Body of pancreas (tissue), 4 donors: ENCODE data around the gene HERC5. TPM values are rescaled to one million over a fixed set of nuclear protein-coding genes. Genes with fewer than 3 reads are reported as not detected.

Experiments used
- ATAC-seq: fragments of 150-250 bp; one replicate; pipeline ENCODE4 v1.9.1; 2016
- DNase-seq, 4 donors: peaks; one replicate each; pipeline ENCODE4 v3.0.0-alpha.2; 2019
- H3K27ac ChIP-seq, 4 donors: fragments of 200-600 bp; sonication (generic); 1 replicate in 3 of 4; 2 replicates in 1 of 4; pipeline versions ENCODE4 v1.5.1 to v1.6.1; 2016 to 2019; ENCODE audit warnings: mild to moderate bottlenecking in 1 of 4, mixed read lengths in 1 of 4, moderate library complexity in 1 of 4
- H3K27me3 ChIP-seq, 2 donors: fragments of 200-600 bp; sonication (generic); one replicate each; pipeline ENCODE4 v1.6.0; 2016; ENCODE audit warnings: mild to moderate bottlenecking in 1 of 2
- H3K36me3 ChIP-seq, 2 donors: fragments of 200-600 bp; sonication (generic); replicated peaks in 1 of 2; 2 replicates each; pipeline ENCODE4 v1.5.1; 2016; ENCODE audit warnings: low read depth in 2 of 2; ENCODE audit not compliant: insufficient read depth in 1 of 2
- H3K4me1 ChIP-seq: fragments of 200-600 bp; sonication (generic); one replicate; pipeline ENCODE4 v1.6.0; 2016
- H3K4me3 ChIP-seq, 2 donors: fragments of 200-600 bp; sonication (generic); 1 replicate in 1 of 2; 2 replicates in 1 of 2; pipeline ENCODE4 v1.5.1; 2016 to 2019
- H3K9me3 ChIP-seq, 3 donors: fragments of 200-600 bp; sonication (generic); 1 replicate in 2 of 3; 2 replicates in 1 of 3; pipeline ENCODE4 v1.5.1; 2016
- CTCF ChIP-seq, 7 experiments: fragments of 450-650 bp in 4 of 7; fragments of 200-600 bp in 3 of 7; sonication (generic) in 3 of 7; IDR thresholded peaks; one replicate each; pipeline ENCODE4 v1.5.1; 2016 to 2019; ENCODE audit warnings: antibody characterized with exemption in 7 of 7
- POLR2A ChIP-seq, 3 donors: fragments of 450-650 bp; IDR thresholded peaks; one replicate each; pipeline ENCODE4 v1.6.1; 2016; ENCODE audit warnings: antibody characterized with exemption in 3 of 3, mild to moderate bottlenecking in 2 of 3
- WGBS, 2 donors: methylation state at CpG; one replicate each; pipeline ENCODE4 v1.1.5; 2017; 5-methylcytosine and 5-hydroxymethylcytosine counted together
- intact Hi-C: fragments of 100-400 bp; cut with DNase I; formaldehyde crosslinking; loops from one replicate; pipeline ENCODE4 v1.15.1; 2023
- total RNA-seq, 2 donors: library from RNA; depleted of rRNA; stranded (reverse); fragments of >200 nt; gene quantifications; one replicate each; pipeline ENCODE4 v1.1.0, GENCODE V29; 2016

Gene HERC5
- total RNA-seq, 2 donors from 2014 or later: 2.6 to 3.9 TPM

- 57 to 63% methylated on average over 7 of the region's 7 CpGs for WGBS, 2 donors
- ATAC-seq (no peak), DNase-seq (no peak)
- Histone ChIP-seq H3K4me3 (peak overlapping the region in 1 of 2 donors; percentile 73), H3K36me3 (no peaks in the 10 kb centered on the region), H3K9me3 (no peaks in the 10 kb centered on the region), H3K27me3 (no peaks in the 10 kb centered on the region), H3K4me1 (peaks cover 11% of the 10 kb centered on the region), H3K27ac (no peak overlapping the region)
- intact Hi-C loops: loop anchor here (10.0 kb wide), 1 partner anchor 233 kb away; no protein-coding TSS in a partner anchor
- TF ChIP-seq CTCF (IDR thresholded peaks at IDR 0.05) (no peak), POLR2A (IDR thresholded peaks at IDR 0.05) (no peak)
Measured at GRCh38 chr4:88458104-88458740, 1.3 kb downstream of the HERC5 start.

- no peak overlapping the region for H3K4me3 ChIP-seq
- DNase-seq (no peak), ATAC-seq (no peak)
- intact Hi-C loops: no loop called here
- H3K9me3 ChIP-seq: no peaks in the 10 kb centered on the region
- H3K36me3 ChIP-seq: no peaks in the 10 kb centered on the region
- 96 to 100% methylated on average over 1 of the region's 1 CpG for WGBS, 2 donors
- TF ChIP-seq CTCF (IDR thresholded peaks at IDR 0.05): no peak
- no peak for TF ChIP-seq POLR2A (IDR thresholded peaks at IDR 0.05)
- no peaks in the 10 kb centered on the region for H3K4me1 ChIP-seq
- H3K27me3 ChIP-seq: no peaks in the 10 kb centered on the region
- H3K27ac ChIP-seq: no peak overlapping the region
Measured at GRCh38 chr4:88465653-88466192, 8.8 kb downstream of the HERC5 start.

- ATAC-seq: no peak
- TF ChIP-seq CTCF (IDR thresholded peaks at IDR 0.05) (no peak), POLR2A (IDR thresholded peaks at IDR 0.05) (no peak)
- H3K27ac ChIP-seq: no peak overlapping the region
- no peak overlapping the region for H3K4me3 ChIP-seq
- H3K36me3 ChIP-seq: peaks cover 0 to 1% of the 10 kb centered on the region in 2 donors
- no peak for DNase-seq
- no peaks in the 10 kb centered on the region for H3K9me3 ChIP-seq
- H3K4me1 ChIP-seq: no peaks in the 10 kb centered on the region
- WGBS, 2 donors: 76 to 92% methylated on average over 2 of the region's 2 CpGs
- intact Hi-C loops: no loop called here
- no peaks in the 10 kb centered on the region for H3K27me3 ChIP-seq
Measured at GRCh38 chr4:88467392-88467791, 10.5 kb downstream of the HERC5 start.

- peaks cover 0 to 2% of the 10 kb centered on the region in 2 donors for H3K36me3 ChIP-seq
- ATAC-seq: no peak
- no peak overlapping the region for H3K4me3 ChIP-seq
- H3K4me1 ChIP-seq: no peaks in the 10 kb centered on the region
- WGBS, 2 donors: 83 to 91% methylated on average over 2 to 4 of the region's 5 CpGs
- TF ChIP-seq CTCF (IDR thresholded peaks at IDR 0.05) (no peak), POLR2A (IDR thresholded peaks at IDR 0.05) (no peak)
- H3K27ac ChIP-seq: no peak overlapping the region
- no peaks in the 10 kb centered on the region for H3K9me3 ChIP-seq
- DNase-seq: no peak
- intact Hi-C loops: no loop called here
- H3K27me3 ChIP-seq: no peaks in the 10 kb centered on the region
Measured at GRCh38 chr4:88477229-88477860, 20.4 kb downstream of the HERC5 start.
